Endothelial cell (in vitro differentiated cells): Measurements from ENCODE around the gene ZFX. TPM values are rescaled to one million over a fixed set of nuclear protein-coding genes. Genes with fewer than 3 reads are reported as not detected.

ENCODE experiments used
- DNase-seq: peaks from one replicate; pipeline ENCODE4 v3.0.0; 2021; ENCODE audit warnings: low spot score
- H3K27ac Mint-ChIP-seq: one replicate; pipeline ENCODE4 v1.8.0; 2021; ENCODE audit warnings: mixed read lengths, inconsistent platforms; ENCODE audit not compliant: unreplicated experiment
- H3K27me3 Mint-ChIP-seq: one replicate; pipeline ENCODE4 v1.8.0; 2021; ENCODE audit warnings: mild to moderate bottlenecking, moderate library complexity, mixed read lengths, inconsistent platforms; ENCODE audit not compliant: unreplicated experiment
- H3K36me3 Mint-ChIP-seq: one replicate; pipeline ENCODE4 v1.8.0; 2021; ENCODE audit warnings: mild to moderate bottlenecking, low read depth, mixed read lengths, inconsistent platforms; ENCODE audit not compliant: unreplicated experiment
- H3K4me1 Mint-ChIP-seq: one replicate; pipeline ENCODE4 v1.8.0; 2021; ENCODE audit warnings: mild to moderate bottlenecking, mixed read lengths, inconsistent platforms; ENCODE audit not compliant: unreplicated experiment
- H3K4me3 Mint-ChIP-seq: one replicate; pipeline ENCODE4 v1.8.0; 2021; ENCODE audit warnings: mild to moderate bottlenecking, mixed read lengths, inconsistent platforms; ENCODE audit not compliant: unreplicated experiment
- H3K9me3 Mint-ChIP-seq: one replicate; pipeline ENCODE4 v1.8.0; 2021; ENCODE audit warnings: mixed read lengths, inconsistent platforms; ENCODE audit not compliant: unreplicated experiment
- total RNA-seq: library from RNA; stranded (reverse); fragmentation: NEBNext Ultra II Directional; extraction: Animal tissue kit (Norgen Biotek cat#: 25700); gene quantifications from one replicate; pipeline ENCODE4 v1.2.1, GENCODE V29; 2021; ENCODE audit not compliant: unreplicated experiment
- TF ChIP-seq, protein P1 (sequence below): fragments of 200-600 bp; sonication (generic); IDR thresholded peaks from one replicate; pipeline ENCODE4 v1.5.0; 2021; ENCODE audit warnings: antibody characterized with exemption; ENCODE audit not compliant: unreplicated experiment

ZFX gene
- total RNA-seq, 1 donor from 2014 or later, result 40.0 TPM

DNA sequence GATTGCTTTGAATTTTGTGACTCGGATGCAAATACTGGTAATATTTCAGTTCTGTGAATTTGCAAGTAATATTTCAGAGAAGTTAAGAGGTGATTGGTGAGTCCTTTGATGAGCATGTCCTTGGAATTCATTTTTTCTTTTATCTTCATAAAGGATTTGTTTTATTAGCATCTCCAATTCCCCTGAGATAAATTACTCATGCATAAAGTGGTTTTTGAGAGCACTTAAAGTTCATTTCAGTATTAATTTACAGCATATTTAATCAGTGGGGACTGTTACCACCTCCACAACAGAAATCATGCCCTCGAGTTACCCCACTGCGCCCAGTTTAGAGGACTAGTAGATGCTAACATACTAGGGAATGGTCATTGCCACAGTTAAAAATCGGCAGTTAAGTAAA is 65.0 kb downstream of the ZFX start:
- Mint-ChIP-seq H3K36me3 (peaks cover 8% of the 10 kb centered on the region), H3K9me3 (no peaks in the 10 kb centered on the region), H3K4me1 (no peaks in the 10 kb centered on the region), H3K4me3 (no peak overlapping the region), H3K27ac (no peak overlapping the region), H3K27me3 (no peaks in the 10 kb centered on the region)
- TF ChIP-seq, protein P1, sequence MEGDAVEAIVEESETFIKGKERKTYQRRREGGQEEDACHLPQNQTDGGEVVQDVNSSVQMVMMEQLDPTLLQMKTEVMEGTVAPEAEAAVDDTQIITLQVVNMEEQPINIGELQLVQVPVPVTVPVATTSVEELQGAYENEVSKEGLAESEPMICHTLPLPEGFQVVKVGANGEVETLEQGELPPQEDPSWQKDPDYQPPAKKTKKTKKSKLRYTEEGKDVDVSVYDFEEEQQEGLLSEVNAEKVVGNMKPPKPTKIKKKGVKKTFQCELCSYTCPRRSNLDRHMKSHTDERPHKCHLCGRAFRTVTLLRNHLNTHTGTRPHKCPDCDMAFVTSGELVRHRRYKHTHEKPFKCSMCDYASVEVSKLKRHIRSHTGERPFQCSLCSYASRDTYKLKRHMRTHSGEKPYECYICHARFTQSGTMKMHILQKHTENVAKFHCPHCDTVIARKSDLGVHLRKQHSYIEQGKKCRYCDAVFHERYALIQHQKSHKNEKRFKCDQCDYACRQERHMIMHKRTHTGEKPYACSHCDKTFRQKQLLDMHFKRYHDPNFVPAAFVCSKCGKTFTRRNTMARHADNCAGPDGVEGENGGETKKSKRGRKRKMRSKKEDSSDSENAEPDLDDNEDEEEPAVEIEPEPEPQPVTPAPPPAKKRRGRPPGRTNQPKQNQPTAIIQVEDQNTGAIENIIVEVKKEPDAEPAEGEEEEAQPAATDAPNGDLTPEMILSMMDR, result no peak
- no peak for DNase-seq

DNA sequence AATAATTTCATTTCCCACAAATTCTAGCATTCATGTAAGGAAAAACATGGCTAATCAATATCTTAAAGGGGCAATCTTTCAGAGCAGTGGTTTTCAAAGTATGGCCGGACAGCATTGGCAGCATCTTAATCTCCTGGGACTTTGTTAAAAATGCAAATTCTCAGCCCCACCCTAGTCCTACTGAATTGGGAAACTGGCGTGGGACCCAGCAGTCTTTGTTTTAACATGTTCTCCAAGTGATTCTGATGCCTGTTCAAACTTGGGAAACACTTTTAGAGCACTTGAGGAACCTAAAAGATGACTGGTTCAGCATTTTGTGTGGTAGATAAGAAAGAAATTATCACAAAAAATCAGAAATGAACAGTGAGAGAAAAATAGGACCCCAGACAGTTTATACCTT is 65.7 kb downstream of the ZFX start:
- no peaks in the 10 kb centered on the region for H3K9me3 Mint-ChIP-seq
- no peak overlapping the region for H3K4me3 Mint-ChIP-seq
- H3K36me3 Mint-ChIP-seq, result peaks cover 6% of the 10 kb centered on the region
- DNase-seq, result no peak
- TF ChIP-seq, protein P1, result no peak
- H3K4me1 Mint-ChIP-seq, result no peaks in the 10 kb centered on the region
- H3K27ac Mint-ChIP-seq, result no peak overlapping the region
- H3K27me3 Mint-ChIP-seq, result no peaks in the 10 kb centered on the region

DNA sequence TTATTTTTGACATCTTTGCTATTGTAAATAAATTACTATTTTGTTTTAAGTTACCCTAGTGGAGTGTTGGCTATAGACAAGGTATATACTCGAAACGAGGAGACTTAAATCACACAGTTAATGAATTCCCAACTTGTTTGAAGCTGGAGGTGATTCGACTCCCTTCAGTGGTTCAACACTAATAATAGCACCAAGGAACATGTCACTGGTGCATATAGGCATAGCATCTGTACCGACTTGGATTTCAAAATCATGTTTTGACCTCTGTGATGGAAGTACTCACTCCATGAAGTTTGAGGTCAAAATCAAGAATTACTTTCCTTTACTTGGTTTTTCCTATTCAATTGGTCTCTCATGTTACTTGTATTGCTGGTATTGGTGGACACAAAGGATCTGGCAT is 66.5 kb downstream of the ZFX start:
- Mint-ChIP-seq H3K4me3 (no peak overlapping the region), H3K27me3 (no peaks in the 10 kb centered on the region), H3K36me3 (no peaks in the 10 kb centered on the region), H3K27ac (no peak overlapping the region), H3K9me3 (no peaks in the 10 kb centered on the region), H3K4me1 (no peaks in the 10 kb centered on the region)
- TF ChIP-seq, protein P1, result no peak
- no peak for DNase-seq

DNA sequence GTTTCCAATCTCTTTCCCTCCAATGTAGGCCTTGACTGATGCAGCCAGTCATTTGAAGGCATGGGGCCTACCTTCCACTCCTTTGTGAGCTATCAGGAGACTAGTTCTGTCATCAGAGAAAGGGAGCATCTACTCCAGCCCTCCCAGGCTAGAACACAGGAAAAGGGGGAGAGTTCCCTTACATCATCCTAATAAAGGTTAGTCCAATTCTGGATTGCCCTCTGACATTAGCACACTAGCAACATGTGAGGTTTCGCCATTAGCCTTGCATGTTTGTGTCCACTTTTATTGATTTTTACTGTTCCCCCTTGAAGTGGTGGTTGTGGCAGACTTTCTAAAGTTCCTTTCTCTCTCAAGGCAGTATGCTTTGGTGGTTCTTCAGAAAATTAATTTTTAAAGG is 67.3 kb downstream of the ZFX start:
- TF ChIP-seq, protein P1, result no peak
- H3K4me3 Mint-ChIP-seq, result no peak overlapping the region
- no peaks in the 10 kb centered on the region for H3K36me3 Mint-ChIP-seq
- no peak overlapping the region for H3K27ac Mint-ChIP-seq
- H3K4me1 Mint-ChIP-seq, result no peaks in the 10 kb centered on the region
- H3K27me3 Mint-ChIP-seq, result no peaks in the 10 kb centered on the region
- DNase-seq, result no peak
- no peaks in the 10 kb centered on the region for H3K9me3 Mint-ChIP-seq

DNA sequence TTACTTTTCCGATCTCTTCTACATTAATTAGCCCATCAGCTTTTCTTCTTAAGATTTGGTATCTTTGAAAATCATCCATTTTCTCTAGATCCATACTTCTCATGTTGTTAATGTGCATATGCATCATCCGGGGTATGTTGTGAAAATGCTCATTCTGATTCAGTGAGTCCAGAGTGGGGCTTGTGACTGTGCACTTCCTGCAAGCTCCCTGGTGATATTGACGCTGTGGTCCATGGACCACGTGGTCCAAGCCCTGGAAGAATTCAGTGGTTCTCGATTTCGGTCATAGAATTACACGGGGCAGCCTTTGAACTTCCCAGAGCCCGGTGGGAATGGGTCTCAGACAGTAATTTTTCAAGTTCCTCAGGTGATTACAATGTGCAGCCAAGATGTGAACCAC is 69.8 kb downstream of the ZFX start:
- Mint-ChIP-seq H3K27me3 (no peaks in the 10 kb centered on the region), H3K4me1 (no peaks in the 10 kb centered on the region), H3K36me3 (no peaks in the 10 kb centered on the region), H3K9me3 (no peaks in the 10 kb centered on the region), H3K27ac (no peak overlapping the region), H3K4me3 (no peak overlapping the region)
- no peak for DNase-seq
- TF ChIP-seq, protein P1, result no peak
